WTC11 (cell line): ENCODE results near the gene BSN. TPM values are rescaled to one million over a fixed set of nuclear protein-coding genes. Genes with fewer than 3 reads are reported as not detected.
A peak's percentile ranks its signal among the peaks of the same experiment; 100 is the strongest.

Experiments used
- CBFB ChIP-seq: sonication (generic); formaldehyde crosslinking; IDR thresholded peaks from 2 replicates; pipeline ENCODE4 v1.8.1; 2022; ENCODE audit warnings: mild to moderate bottlenecking, low read depth, missing genetic modification reagents
- ELF4 ChIP-seq: sonication (generic); formaldehyde crosslinking; IDR thresholded peaks from 2 replicates; pipeline ENCODE4 v1.8.1; 2022; ENCODE audit warnings: low read depth, mild to moderate bottlenecking, moderate library complexity, missing genetic modification reagents
- EMX1 ChIP-seq: fragments of 250-450 bp; sonication (Bioruptor Pico); IDR thresholded peaks from 2 replicates; pipeline ENCODE4 v1.8.0; 2021; ENCODE audit warnings: mild to moderate bottlenecking
- ESRRA ChIP-seq: sonication (generic); formaldehyde crosslinking; IDR thresholded peaks from 2 replicates; pipeline ENCODE4 v1.8.1; 2022; ENCODE audit warnings: mild to moderate bottlenecking, missing genetic modification reagents, borderline replicate concordance
- ETV6 ChIP-seq: sonication (generic); formaldehyde crosslinking; IDR thresholded peaks from 2 replicates; pipeline ENCODE4 v1.8.1; 2022; ENCODE audit warnings: mild to moderate bottlenecking, missing genetic modification reagents
- FOXK1 ChIP-seq: sonication (generic); formaldehyde crosslinking; IDR thresholded peaks from 2 replicates; pipeline ENCODE4 v1.8.0; 2022; ENCODE audit warnings: mild to moderate bottlenecking, moderate library complexity, missing genetic modification reagents
- GTF2I ChIP-seq: fragments of 250-450 bp; sonication (Bioruptor Pico); conservative IDR thresholded peaks from 2 replicates; pipeline ENCODE4 v1.4.0; 2021; ENCODE audit warnings: mild to moderate bottlenecking
- IRF2 ChIP-seq: sonication (generic); formaldehyde crosslinking; IDR thresholded peaks from 2 replicates; pipeline ENCODE4 v1.8.0; 2022; ENCODE audit warnings: low read depth, missing genetic modification reagents, borderline replicate concordance
- JAZF1 ChIP-seq: fragments of 250-450 bp; sonication (Bioruptor Pico); IDR thresholded peaks from 2 replicates; pipeline ENCODE4 v1.9.0; 2021; ENCODE audit warnings: moderate library complexity, mild to moderate bottlenecking, inconsistent platforms
- NFATC4 ChIP-seq: fragments of 250-450 bp; sonication (Bioruptor Pico); IDR thresholded peaks from 2 replicates; pipeline ENCODE4 v1.9.0; 2021; ENCODE audit warnings: mild to moderate bottlenecking
- NR3C1 ChIP-seq: sonication (generic); formaldehyde crosslinking; conservative IDR thresholded peaks from 2 replicates; pipeline ENCODE4 v1.8.1; 2023; ENCODE audit warnings: low read depth, mild to moderate bottlenecking, missing genetic modification reagents
- PRRX2 ChIP-seq: fragments of 250-450 bp; sonication (Bioruptor Pico); IDR thresholded peaks from 2 replicates; pipeline ENCODE4 v1.8.0; 2021; ENCODE audit warnings: mild to moderate bottlenecking
- SP1 ChIP-seq: sonication (generic); formaldehyde crosslinking; conservative IDR thresholded peaks from 2 replicates; pipeline ENCODE4 v1.8.1; 2022; ENCODE audit warnings: missing genetic modification reagents
- TEAD1 ChIP-seq: sonication (generic); formaldehyde crosslinking; IDR thresholded peaks from 2 replicates; pipeline ENCODE4 v1.8.0; 2022; ENCODE audit warnings: mild to moderate bottlenecking, missing genetic modification reagents
- ZBTB21 ChIP-seq: sonication (generic); formaldehyde crosslinking; IDR thresholded peaks from 2 replicates; pipeline ENCODE4 v1.8.1; 2023; ENCODE audit warnings: mild to moderate bottlenecking, missing genetic modification reagents, borderline replicate concordance
- ZNF232 ChIP-seq: sonication (generic); formaldehyde crosslinking; IDR thresholded peaks from 2 replicates; pipeline ENCODE4 v1.8.0; 2022; ENCODE audit warnings: mild to moderate bottlenecking, missing genetic modification reagents
- ZNF416 ChIP-seq: fragments of 250-450 bp; sonication (Bioruptor Pico); IDR thresholded peaks from 2 replicates; pipeline ENCODE4 v1.9.0; 2021; ENCODE audit warnings: mild to moderate bottlenecking, inconsistent platforms
- total RNA-seq: library from RNA; stranded (reverse); gene quantifications from 3 replicates; pipeline ENCODE4 v1.2.3, GENCODE V29; 2021
- TF ChIP-seq, protein P1 (sequence below): sonication (generic); formaldehyde crosslinking; IDR thresholded peaks from 2 replicates; pipeline ENCODE4 v1.8.0; 2023; ENCODE audit warnings: missing genetic modification reagents, mild to moderate bottlenecking, borderline replicate concordance
- TF ChIP-seq, protein P2 (sequence below): sonication (generic); formaldehyde crosslinking; IDR thresholded peaks from 2 replicates; pipeline ENCODE4 v1.8.1; 2022; ENCODE audit warnings: mild to moderate bottlenecking, moderate library complexity, missing genetic modification reagents
- TF ChIP-seq, protein P3 (sequence below): sonication (generic); formaldehyde crosslinking; IDR thresholded peaks from 2 replicates; pipeline ENCODE4 v1.8.0; 2022; ENCODE audit warnings: mild to moderate bottlenecking, missing genetic modification reagents
- TF ChIP-seq, protein P4 (sequence below): sonication (generic); formaldehyde crosslinking; IDR thresholded peaks from 2 replicates; pipeline ENCODE4 v1.8.0; 2022; ENCODE audit warnings: mild to moderate bottlenecking, missing genetic modification reagents
- TF ChIP-seq, protein P5 (sequence below): sonication (generic); formaldehyde crosslinking; IDR thresholded peaks from 2 replicates; pipeline ENCODE4 v1.8.1; 2023; ENCODE audit warnings: mild to moderate bottlenecking, missing genetic modification reagents, borderline replicate concordance
- TF ChIP-seq, protein P6 (sequence below): sonication (generic); formaldehyde crosslinking; IDR thresholded peaks from 2 replicates; pipeline ENCODE4 v1.8.1; 2022; ENCODE audit warnings: mild to moderate bottlenecking, missing genetic modification reagents, moderate library complexity, borderline replicate concordance
- TF ChIP-seq, protein P7 (sequence below): sonication (generic); formaldehyde crosslinking; IDR thresholded peaks from 2 replicates; pipeline ENCODE4 v1.8.1; 2023; ENCODE audit warnings: mild to moderate bottlenecking, moderate library complexity, missing genetic modification reagents

BSN gene
- total RNA-seq, 1 experiment from 2014 or later = 2.8 TPM

DNA sequence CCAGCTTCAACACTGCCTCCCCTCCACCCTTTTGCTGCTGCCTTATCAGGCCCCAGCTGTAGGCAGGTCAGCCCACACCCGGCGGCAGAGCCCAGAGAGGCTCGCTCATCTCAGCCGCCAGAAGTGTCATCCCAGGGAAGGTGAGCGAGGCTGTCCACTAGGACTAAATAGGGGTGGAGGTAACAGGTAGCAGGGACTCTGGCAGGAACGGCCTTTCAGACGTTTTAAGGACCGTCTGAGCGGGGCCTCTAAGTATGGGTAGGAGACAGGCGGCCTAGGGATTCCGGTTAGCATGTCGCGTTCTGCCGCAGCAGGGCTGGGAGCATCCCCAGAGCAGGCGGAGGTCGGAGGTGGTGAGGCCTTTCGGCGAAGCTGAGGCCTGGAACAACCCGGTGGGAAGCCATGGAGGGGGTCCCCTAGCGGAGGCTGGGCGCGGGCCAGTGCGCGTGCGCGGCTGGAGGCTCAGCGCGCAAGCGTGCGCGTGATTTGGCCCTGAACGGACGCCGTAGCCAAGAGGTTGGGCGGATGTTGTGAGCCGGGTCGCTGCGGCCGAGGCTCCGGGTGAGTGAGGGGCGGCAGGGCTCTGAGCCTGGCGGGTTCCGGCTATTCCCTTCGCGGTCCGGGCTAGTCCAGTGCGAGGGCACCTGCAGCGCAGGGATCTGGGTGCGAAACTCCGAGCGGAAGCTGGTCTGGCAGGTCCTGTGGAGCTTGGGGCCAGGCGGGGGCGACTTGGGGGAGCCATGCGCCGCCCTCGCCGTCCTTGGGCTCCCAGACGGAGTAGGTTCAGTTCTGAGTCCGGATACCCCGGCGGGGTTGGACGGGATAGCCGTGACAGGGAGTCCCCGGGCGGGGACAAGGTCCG is 135.0 kb downstream of the BSN start, which contains the start of the genes MST1 and RNF123 (continued):
- TF ChIP-seq TEAD1 (CRISPR knock-in tag) (peak; percentile 56), ZBTB21 (CRISPR knock-in tag) (peak; percentile 62; the same call in 1 of the 2 replicates), GTF2I (CRISPR knock-in tag) (peak; percentile 42; the same call in 1 of the 2 replicates), IRF2 (CRISPR knock-in tag) (0 out of 2 replicates have a peak, but pooled peaks have one; percentile 46), PRRX2 (no peak), FOXK1 (CRISPR knock-in tag) (peak; percentile 99), ZNF416 (CRISPR knock-in tag) (peak; percentile 41; the same call in 1 of the 2 replicates), EMX1 (CRISPR knock-in tag) (no peak), ETV6 (CRISPR knock-in tag) (peak; percentile 92), ESRRA (CRISPR knock-in tag) (peak; percentile 28; the same call in 1 of the 2 replicates), NR3C1 (CRISPR knock-in tag) (0 out of 2 replicates have a peak, but pooled peaks have one; percentile 65), ZNF232 (CRISPR knock-in tag) (0 out of 2 replicates have a peak, but pooled peaks have one; percentile 51), JAZF1 (no peak), ELF4 (CRISPR knock-in tag) (no peak), NFATC4 (CRISPR knock-in tag) (no peak), CBFB (peak; percentile 95; the same call in 1 of the 2 replicates), SP1 (CRISPR knock-in tag) (peak; percentile 88)
- TF ChIP-seq, protein P1, sequence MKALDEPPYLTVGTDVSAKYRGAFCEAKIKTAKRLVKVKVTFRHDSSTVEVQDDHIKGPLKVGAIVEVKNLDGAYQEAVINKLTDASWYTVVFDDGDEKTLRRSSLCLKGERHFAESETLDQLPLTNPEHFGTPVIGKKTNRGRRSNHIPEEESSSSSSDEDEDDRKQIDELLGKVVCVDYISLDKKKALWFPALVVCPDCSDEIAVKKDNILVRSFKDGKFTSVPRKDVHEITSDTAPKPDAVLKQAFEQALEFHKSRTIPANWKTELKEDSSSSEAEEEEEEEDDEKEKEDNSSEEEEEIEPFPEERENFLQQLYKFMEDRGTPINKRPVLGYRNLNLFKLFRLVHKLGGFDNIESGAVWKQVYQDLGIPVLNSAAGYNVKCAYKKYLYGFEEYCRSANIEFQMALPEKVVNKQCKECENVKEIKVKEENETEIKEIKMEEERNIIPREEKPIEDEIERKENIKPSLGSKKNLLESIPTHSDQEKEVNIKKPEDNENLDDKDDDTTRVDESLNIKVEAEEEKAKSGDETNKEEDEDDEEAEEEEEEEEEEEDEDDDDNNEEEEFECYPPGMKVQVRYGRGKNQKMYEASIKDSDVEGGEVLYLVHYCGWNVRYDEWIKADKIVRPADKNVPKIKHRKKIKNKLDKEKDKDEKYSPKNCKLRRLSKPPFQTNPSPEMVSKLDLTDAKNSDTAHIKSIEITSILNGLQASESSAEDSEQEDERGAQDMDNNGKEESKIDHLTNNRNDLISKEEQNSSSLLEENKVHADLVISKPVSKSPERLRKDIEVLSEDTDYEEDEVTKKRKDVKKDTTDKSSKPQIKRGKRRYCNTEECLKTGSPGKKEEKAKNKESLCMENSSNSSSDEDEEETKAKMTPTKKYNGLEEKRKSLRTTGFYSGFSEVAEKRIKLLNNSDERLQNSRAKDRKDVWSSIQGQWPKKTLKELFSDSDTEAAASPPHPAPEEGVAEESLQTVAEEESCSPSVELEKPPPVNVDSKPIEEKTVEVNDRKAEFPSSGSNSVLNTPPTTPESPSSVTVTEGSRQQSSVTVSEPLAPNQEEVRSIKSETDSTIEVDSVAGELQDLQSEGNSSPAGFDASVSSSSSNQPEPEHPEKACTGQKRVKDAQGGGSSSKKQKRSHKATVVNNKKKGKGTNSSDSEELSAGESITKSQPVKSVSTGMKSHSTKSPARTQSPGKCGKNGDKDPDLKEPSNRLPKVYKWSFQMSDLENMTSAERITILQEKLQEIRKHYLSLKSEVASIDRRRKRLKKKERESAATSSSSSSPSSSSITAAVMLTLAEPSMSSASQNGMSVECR (CRISPR knock-in tag) = peak; percentile 84; the same call in 1 of the 2 replicates
- TF ChIP-seq, protein P2, sequence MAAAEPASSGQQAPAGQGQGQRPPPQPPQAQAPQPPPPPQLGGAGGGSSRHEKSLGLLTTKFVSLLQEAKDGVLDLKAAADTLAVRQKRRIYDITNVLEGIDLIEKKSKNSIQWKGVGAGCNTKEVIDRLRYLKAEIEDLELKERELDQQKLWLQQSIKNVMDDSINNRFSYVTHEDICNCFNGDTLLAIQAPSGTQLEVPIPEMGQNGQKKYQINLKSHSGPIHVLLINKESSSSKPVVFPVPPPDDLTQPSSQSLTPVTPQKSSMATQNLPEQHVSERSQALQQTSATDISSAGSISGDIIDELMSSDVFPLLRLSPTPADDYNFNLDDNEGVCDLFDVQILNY = peak; percentile 71; the same call in 1 of the 2 replicates
- TF ChIP-seq, protein P3, sequence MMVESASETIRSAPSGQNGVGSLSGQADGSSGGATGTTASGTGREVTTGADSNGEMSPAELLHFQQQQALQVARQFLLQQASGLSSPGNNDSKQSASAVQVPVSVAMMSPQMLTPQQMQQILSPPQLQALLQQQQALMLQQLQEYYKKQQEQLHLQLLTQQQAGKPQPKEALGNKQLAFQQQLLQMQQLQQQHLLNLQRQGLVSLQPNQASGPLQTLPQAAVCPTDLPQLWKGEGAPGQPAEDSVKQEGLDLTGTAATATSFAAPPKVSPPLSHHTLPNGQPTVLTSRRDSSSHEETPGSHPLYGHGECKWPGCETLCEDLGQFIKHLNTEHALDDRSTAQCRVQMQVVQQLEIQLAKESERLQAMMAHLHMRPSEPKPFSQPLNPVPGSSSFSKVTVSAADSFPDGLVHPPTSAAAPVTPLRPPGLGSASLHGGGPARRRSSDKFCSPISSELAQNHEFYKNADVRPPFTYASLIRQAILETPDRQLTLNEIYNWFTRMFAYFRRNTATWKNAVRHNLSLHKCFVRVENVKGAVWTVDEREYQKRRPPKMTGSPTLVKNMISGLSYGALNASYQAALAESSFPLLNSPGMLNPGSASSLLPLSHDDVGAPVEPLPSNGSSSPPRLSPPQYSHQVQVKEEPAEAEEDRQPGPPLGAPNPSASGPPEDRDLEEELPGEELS (CRISPR knock-in tag) = peak; percentile 79
- TF ChIP-seq, protein P4, sequence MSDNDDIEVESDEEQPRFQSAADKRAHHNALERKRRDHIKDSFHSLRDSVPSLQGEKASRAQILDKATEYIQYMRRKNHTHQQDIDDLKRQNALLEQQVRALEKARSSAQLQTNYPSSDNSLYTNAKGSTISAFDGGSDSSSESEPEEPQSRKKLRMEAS (CRISPR knock-in tag) = peak; percentile 74; the same call in 1 of the 2 replicates
- TF ChIP-seq, protein P5, sequence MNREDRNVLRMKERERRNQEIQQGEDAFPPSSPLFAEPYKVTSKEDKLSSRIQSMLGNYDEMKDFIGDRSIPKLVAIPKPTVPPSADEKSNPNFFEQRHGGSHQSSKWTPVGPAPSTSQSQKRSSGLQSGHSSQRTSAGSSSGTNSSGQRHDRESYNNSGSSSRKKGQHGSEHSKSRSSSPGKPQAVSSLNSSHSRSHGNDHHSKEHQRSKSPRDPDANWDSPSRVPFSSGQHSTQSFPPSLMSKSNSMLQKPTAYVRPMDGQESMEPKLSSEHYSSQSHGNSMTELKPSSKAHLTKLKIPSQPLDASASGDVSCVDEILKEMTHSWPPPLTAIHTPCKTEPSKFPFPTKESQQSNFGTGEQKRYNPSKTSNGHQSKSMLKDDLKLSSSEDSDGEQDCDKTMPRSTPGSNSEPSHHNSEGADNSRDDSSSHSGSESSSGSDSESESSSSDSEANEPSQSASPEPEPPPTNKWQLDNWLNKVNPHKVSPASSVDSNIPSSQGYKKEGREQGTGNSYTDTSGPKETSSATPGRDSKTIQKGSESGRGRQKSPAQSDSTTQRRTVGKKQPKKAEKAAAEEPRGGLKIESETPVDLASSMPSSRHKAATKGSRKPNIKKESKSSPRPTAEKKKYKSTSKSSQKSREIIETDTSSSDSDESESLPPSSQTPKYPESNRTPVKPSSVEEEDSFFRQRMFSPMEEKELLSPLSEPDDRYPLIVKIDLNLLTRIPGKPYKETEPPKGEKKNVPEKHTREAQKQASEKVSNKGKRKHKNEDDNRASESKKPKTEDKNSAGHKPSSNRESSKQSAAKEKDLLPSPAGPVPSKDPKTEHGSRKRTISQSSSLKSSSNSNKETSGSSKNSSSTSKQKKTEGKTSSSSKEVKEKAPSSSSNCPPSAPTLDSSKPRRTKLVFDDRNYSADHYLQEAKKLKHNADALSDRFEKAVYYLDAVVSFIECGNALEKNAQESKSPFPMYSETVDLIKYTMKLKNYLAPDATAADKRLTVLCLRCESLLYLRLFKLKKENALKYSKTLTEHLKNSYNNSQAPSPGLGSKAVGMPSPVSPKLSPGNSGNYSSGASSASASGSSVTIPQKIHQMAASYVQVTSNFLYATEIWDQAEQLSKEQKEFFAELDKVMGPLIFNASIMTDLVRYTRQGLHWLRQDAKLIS (CRISPR knock-in tag) = peak; percentile 83; the same call in 1 of the 2 replicates
- TF ChIP-seq, protein P6, sequence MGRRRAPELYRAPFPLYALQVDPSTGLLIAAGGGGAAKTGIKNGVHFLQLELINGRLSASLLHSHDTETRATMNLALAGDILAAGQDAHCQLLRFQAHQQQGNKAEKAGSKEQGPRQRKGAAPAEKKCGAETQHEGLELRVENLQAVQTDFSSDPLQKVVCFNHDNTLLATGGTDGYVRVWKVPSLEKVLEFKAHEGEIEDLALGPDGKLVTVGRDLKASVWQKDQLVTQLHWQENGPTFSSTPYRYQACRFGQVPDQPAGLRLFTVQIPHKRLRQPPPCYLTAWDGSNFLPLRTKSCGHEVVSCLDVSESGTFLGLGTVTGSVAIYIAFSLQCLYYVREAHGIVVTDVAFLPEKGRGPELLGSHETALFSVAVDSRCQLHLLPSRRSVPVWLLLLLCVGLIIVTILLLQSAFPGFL (CRISPR knock-in tag) = no peak
- TF ChIP-seq, protein P7, sequence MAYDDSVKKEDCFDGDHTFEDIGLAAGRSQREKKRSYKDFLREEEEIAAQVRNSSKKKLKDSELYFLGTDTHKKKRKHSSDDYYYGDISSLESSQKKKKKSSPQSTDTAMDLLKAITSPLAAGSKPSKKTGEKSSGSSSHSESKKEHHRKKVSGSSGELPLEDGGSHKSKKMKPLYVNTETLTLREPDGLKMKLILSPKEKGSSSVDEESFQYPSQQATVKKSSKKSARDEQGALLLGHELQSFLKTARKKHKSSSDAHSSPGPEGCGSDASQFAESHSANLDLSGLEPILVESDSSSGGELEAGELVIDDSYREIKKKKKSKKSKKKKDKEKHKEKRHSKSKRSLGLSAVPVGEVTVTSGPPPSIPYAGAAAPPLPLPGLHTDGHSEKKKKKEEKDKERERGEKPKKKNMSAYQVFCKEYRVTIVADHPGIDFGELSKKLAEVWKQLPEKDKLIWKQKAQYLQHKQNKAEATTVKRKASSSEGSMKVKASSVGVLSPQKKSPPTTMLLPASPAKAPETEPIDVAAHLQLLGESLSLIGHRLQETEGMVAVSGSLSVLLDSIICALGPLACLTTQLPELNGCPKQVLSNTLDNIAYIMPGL = peak; percentile 62; the same call in 1 of the 2 replicates
